Prostate gland (tissue), 2 donors: ENCODE data around the gene SH2D4B.

Source experiments
- CTCF ChIP-seq, 4 experiments: fragments of 200-600 bp in 2 of 4; fragments of 450-650 bp in 2 of 4; sonication (generic) in 2 of 4; IDR thresholded peaks; 1 replicate in 3 of 4; 2 replicates in 1 of 4; pipeline ENCODE4 v1.5.1; 2016 to 2019; ENCODE audit warnings: antibody characterized with exemption in 4 of 4, mild to moderate bottlenecking in 2 of 4, moderate library complexity in 2 of 4
- POLR2A ChIP-seq: fragments of 450-650 bp; IDR thresholded peaks from one replicate; pipeline ENCODE4 v1.6.1; 2016; ENCODE audit warnings: antibody characterized with exemption, mild to moderate bottlenecking

GRCh38 chr10:80671847-80672246 is 134.1 kb downstream of the SH2D4B start:
- TF ChIP-seq CTCF (IDR thresholded peaks at IDR 0.05) (no peak), POLR2A (no peak)
